H9 (cell line): ENCODE data around the gene TBX15. TPM values are rescaled to one million over a fixed set of nuclear protein-coding genes. Genes with fewer than 3 reads are reported as not detected.

Experiments
- DNase-seq: peaks from one replicate; pipeline ENCODE4 v3.0.0-alpha.2; 2017
- H2AFZ ChIP-seq: one replicate; pipeline ENCODE4 v1.6.1; 2013; ENCODE audit warnings: mild to moderate bottlenecking, low read length, control low read depth, moderate library complexity
- H2AK5ac ChIP-seq: 2 replicates; pipeline ENCODE4 v1.6.1; 2013; ENCODE audit warnings: low read length, control low read depth, mixed read lengths; ENCODE audit not compliant: insufficient read length
- H2BK120ac ChIP-seq: one replicate; pipeline ENCODE4 v1.6.1; 2013; ENCODE audit warnings: low read depth, mild to moderate bottlenecking, low read length, control low read depth, inconsistent platforms; ENCODE audit not compliant: poor library complexity, severe bottlenecking
- H2BK12ac ChIP-seq: 2 replicates; pipeline ENCODE4 v1.6.1; 2013; ENCODE audit warnings: low read length, control low read depth, mixed read lengths, low read depth; ENCODE audit not compliant: insufficient read length
- H2BK15ac ChIP-seq: 2 replicates; pipeline ENCODE4 v1.6.1; 2013; ENCODE audit warnings: low read depth, low read length, control low read depth
- H2BK20ac ChIP-seq: one replicate; pipeline ENCODE4 v1.6.1; 2013; ENCODE audit warnings: low read depth, mild to moderate bottlenecking, low read length, control low read depth, inconsistent platforms; ENCODE audit not compliant: poor library complexity, severe bottlenecking
- H2BK5ac ChIP-seq: 2 replicates; pipeline ENCODE4 v1.6.1; 2013; ENCODE audit warnings: low read length, control low read depth, mixed read lengths; ENCODE audit not compliant: insufficient read length
- H3K14ac ChIP-seq: 2 replicates; pipeline ENCODE4 v1.6.1; 2013; ENCODE audit warnings: low read length, control low read depth; ENCODE audit not compliant: insufficient read depth
- H3K18ac ChIP-seq: 2 replicates; pipeline ENCODE4 v1.6.1; 2013; ENCODE audit warnings: low read depth, mild to moderate bottlenecking, mixed read lengths, low read length, control low read depth; ENCODE audit not compliant: insufficient read length
- H3K23ac ChIP-seq: 2 replicates; pipeline ENCODE4 v1.6.1; 2013; ENCODE audit warnings: low read length, control low read depth, mixed read lengths, low read depth; ENCODE audit not compliant: insufficient read length
- H3K23me2 ChIP-seq: 2 replicates; pipeline ENCODE4 v1.6.1; 2013; ENCODE audit warnings: low read depth, mild to moderate bottlenecking, mixed read lengths, low read length, control low read depth; ENCODE audit not compliant: insufficient read length, poor library complexity, severe bottlenecking
- H3K27ac ChIP-seq: 2 replicates; pipeline ENCODE4 v1.5.1; 2013; ENCODE audit warnings: low read length, control low read depth, mixed read lengths, low read depth; ENCODE audit not compliant: insufficient read length
- H3K27me3 ChIP-seq: 2 replicates; pipeline ENCODE4 v1.6.1; 2013; ENCODE audit warnings: low read length, control low read depth, inconsistent platforms; ENCODE audit not compliant: insufficient read depth
- H3K4ac ChIP-seq: 2 replicates; pipeline ENCODE4 v1.6.1; 2013; ENCODE audit warnings: low read depth, mild to moderate bottlenecking, control low read depth, inconsistent platforms, low read length, moderate library complexity
- H3K4me1 ChIP-seq: 2 replicates; pipeline ENCODE4 v1.6.1; 2013; ENCODE audit warnings: low read length, control low read depth, inconsistent platforms; ENCODE audit not compliant: insufficient read depth
- H3K4me2 ChIP-seq: 2 replicates; pipeline ENCODE4 v1.6.1; 2013; ENCODE audit warnings: low read length, control low read depth, mixed read lengths; ENCODE audit not compliant: insufficient read length, insufficient read depth
- H3K56ac ChIP-seq: 2 replicates; pipeline ENCODE4 v1.6.1; 2013; ENCODE audit warnings: low read depth, mild to moderate bottlenecking, mixed read lengths, low read length, control low read depth; ENCODE audit not compliant: insufficient read length
- H3K79me1 ChIP-seq: 2 replicates; pipeline ENCODE4 v1.6.1; 2013; ENCODE audit warnings: low read depth, mild to moderate bottlenecking, moderate library complexity, low read length, control low read depth, inconsistent platforms; ENCODE audit not compliant: insufficient read depth, poor library complexity, severe bottlenecking
- H3K79me2 ChIP-seq: 2 replicates; pipeline ENCODE4 v1.6.1; 2013; ENCODE audit warnings: low read length, control low read depth, inconsistent platforms; ENCODE audit not compliant: insufficient read depth
- H3K9ac ChIP-seq: 2 replicates; pipeline ENCODE4 v1.6.1; 2013; ENCODE audit warnings: low read length, control low read depth, mixed read lengths; ENCODE audit not compliant: insufficient read length; ENCODE audit errors: extremely low read depth
- H3K9me3 ChIP-seq: one replicate; pipeline ENCODE4 v1.6.1; 2013; ENCODE audit warnings: low read depth, low read length, inconsistent platforms; ENCODE audit not compliant: control insufficient read depth
- H3T11ph ChIP-seq: one replicate; pipeline ENCODE4 v1.6.1; 2013; ENCODE audit warnings: mild to moderate bottlenecking, low read length, control low read depth, inconsistent platforms
- H4K20me1 ChIP-seq: one replicate; pipeline ENCODE4 v1.6.1; 2013; ENCODE audit not compliant: control insufficient read depth, insufficient read length, insufficient read depth
- H4K5ac ChIP-seq: 2 replicates; pipeline ENCODE4 v1.6.1; 2013; ENCODE audit warnings: low read depth, mild to moderate bottlenecking, mixed read lengths, low read length, control low read depth; ENCODE audit not compliant: insufficient read length
- H4K8ac ChIP-seq: replicated peaks from 2 replicates; pipeline ENCODE4 v1.6.1; 2013; ENCODE audit warnings: low read length, control low read depth, mixed read lengths, low read depth; ENCODE audit not compliant: insufficient read length
- H4K91ac ChIP-seq: 2 replicates; pipeline ENCODE4 v1.6.1; 2013; ENCODE audit warnings: low read depth, mild to moderate bottlenecking, moderate library complexity, mixed read lengths, low read length, control low read depth; ENCODE audit not compliant: insufficient read length
- H3K27ac Mint-ChIP-seq, 3 experiments: 2 replicates in 2 of 3; 3 replicates in 1 of 3; pipeline ENCODE4 v1.8.0; 2020 to 2021; ENCODE audit warnings: mixed read lengths in 3 of 3, mild to moderate bottlenecking in 1 of 3, moderate library complexity in 1 of 3
- H3K27me3 Mint-ChIP-seq: 2 replicates; pipeline ENCODE4 v1.8.0; 2021; ENCODE audit warnings: low read depth, mild to moderate bottlenecking, moderate library complexity, mixed read lengths
- H3K36me3 Mint-ChIP-seq, 3 experiments: 2 replicates in 2 of 3; 3 replicates in 1 of 3; pipeline ENCODE4 v1.8.0; 2020 to 2021; ENCODE audit warnings: low read depth in 3 of 3, mixed read lengths in 3 of 3; ENCODE audit not compliant: insufficient read depth in 1 of 3
- H3K4me1 Mint-ChIP-seq, 2 experiments: 2 replicates each; pipeline ENCODE4 v1.8.0; 2020; ENCODE audit warnings: mixed read lengths in 2 of 2
- H3K4me3 Mint-ChIP-seq, 2 experiments: 2 replicates in 1 of 2; 3 replicates in 1 of 2; pipeline ENCODE4 v1.8.0; 2020 to 2021; ENCODE audit warnings: mild to moderate bottlenecking in 2 of 2, mixed read lengths in 2 of 2, moderate library complexity in 1 of 2
- H3K9me3 Mint-ChIP-seq, 2 experiments: 2 replicates in 1 of 2; 3 replicates in 1 of 2; pipeline ENCODE4 v1.8.0; 2020; ENCODE audit warnings: mild to moderate bottlenecking in 2 of 2, mixed read lengths in 2 of 2, moderate library complexity in 1 of 2
- WGBS: extraction: QIAGEN DNeasy Blood & Tissue Kit; methylation state at CpG from one replicate; pipeline ENCODE4 v1.1.7; 2013; ENCODE audit warnings: missing lambda C conversion rate, low lambda C conversion rate, mixed read lengths; ENCODE audit not compliant: insufficient read length; ENCODE audit errors: extremely low coverage; 5-methylcytosine and 5-hydroxymethylcytosine counted together
- total RNA-seq: library from RNA; stranded (reverse); gene quantifications from 2 replicates; pipeline ENCODE4 v1.2.1, GENCODE V29; 2021
- TF ChIP-seq, protein P1 (sequence below): fragments of 200-600 bp; sonication (generic); conservative IDR thresholded peaks from 3 replicates; pipeline ENCODE4 v1.8.0; 2021; ENCODE audit warnings: antibody characterized with exemption, mild to moderate bottlenecking

Gene TBX15
- total RNA-seq, 1 experiment from 2014 or later = 0.07 TPM

DNA sequence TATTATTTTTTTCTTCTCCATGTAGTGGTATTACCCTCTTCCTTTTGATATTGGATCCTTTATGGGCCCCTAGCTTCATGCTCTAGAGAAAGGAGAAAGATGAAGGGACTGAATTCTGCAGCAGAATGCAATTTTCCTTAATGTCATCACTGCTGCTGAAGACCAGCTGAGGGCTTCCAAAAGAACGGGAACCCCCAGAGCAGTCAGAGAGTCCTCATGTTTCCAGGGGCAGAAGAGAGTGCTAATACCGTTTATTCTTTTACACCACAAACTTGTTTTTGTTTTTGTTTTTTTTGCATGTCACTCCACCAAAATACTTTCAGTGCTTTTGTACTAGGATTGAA is 21.1 kb upstream of the TBX15 start:
- Histone ChIP-seq H4K8ac (no peak overlapping the region), H2AK5ac (no peak overlapping the region), H4K91ac (no peak overlapping the region), H3K23ac (no peak overlapping the region), H3K23me2 (no peaks in the 10 kb centered on the region), H2BK20ac (no peak overlapping the region), H2BK5ac (no peak overlapping the region), H4K20me1 (no peaks in the 10 kb centered on the region), H3T11ph (no peak overlapping the region), H3K4me1 (no peaks in the 10 kb centered on the region), H3K79me2 (no peaks in the 10 kb centered on the region), H3K14ac (no peak overlapping the region), H2BK12ac (no peak overlapping the region), H3K27me3 (peaks cover 41% of the 10 kb centered on the region), H3K4ac (no peak overlapping the region), H2BK120ac (no peak overlapping the region), H3K18ac (no peak overlapping the region), H3K27ac (no peak overlapping the region), H4K5ac (no peak overlapping the region), H3K56ac (no peak overlapping the region), H3K9ac (no peak overlapping the region), H3K9me3 (no peaks in the 10 kb centered on the region), H2AFZ (no peak overlapping the region), H3K4me2 (no peak overlapping the region), H3K79me1 (no peaks in the 10 kb centered on the region), H2BK15ac (no peak overlapping the region)
- no peak for DNase-seq
- no peaks in the 10 kb centered on the region for H3K36me3 Mint-ChIP-seq
- H3K4me1 Mint-ChIP-seq = peaks cover 14 to 21% of the 10 kb centered on the region in 2 experiments
- no peaks in the 10 kb centered on the region; a peak in 1 of 5 replicates for H3K9me3 Mint-ChIP-seq
- TF ChIP-seq, protein P1, sequence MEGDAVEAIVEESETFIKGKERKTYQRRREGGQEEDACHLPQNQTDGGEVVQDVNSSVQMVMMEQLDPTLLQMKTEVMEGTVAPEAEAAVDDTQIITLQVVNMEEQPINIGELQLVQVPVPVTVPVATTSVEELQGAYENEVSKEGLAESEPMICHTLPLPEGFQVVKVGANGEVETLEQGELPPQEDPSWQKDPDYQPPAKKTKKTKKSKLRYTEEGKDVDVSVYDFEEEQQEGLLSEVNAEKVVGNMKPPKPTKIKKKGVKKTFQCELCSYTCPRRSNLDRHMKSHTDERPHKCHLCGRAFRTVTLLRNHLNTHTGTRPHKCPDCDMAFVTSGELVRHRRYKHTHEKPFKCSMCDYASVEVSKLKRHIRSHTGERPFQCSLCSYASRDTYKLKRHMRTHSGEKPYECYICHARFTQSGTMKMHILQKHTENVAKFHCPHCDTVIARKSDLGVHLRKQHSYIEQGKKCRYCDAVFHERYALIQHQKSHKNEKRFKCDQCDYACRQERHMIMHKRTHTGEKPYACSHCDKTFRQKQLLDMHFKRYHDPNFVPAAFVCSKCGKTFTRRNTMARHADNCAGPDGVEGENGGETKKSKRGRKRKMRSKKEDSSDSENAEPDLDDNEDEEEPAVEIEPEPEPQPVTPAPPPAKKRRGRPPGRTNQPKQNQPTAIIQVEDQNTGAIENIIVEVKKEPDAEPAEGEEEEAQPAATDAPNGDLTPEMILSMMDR = no peak
- no peak overlapping the region for H3K27ac Mint-ChIP-seq
- peaks cover 86% of the 10 kb centered on the region for H3K27me3 Mint-ChIP-seq
- no CpG with 5 or more reads among the region's 2 CpGs for WGBS
- no peak overlapping the region for H3K4me3 Mint-ChIP-seq
